Non-pigmented ciliary epithelial cell (primary cell): ENCODE data around the gene COLEC11.
"Not testable (repeated sequence)": the region's sequence is repeated elsewhere in the genome, so short reads cannot be mapped to it uniquely, and the experiment has no call there.

Experiments used
- DNase-seq: peaks from one replicate; pipeline ENCODE4 v3.0.0-alpha.2; 2010; ENCODE audit warnings: low read depth

Gene COLEC11

DNA sequence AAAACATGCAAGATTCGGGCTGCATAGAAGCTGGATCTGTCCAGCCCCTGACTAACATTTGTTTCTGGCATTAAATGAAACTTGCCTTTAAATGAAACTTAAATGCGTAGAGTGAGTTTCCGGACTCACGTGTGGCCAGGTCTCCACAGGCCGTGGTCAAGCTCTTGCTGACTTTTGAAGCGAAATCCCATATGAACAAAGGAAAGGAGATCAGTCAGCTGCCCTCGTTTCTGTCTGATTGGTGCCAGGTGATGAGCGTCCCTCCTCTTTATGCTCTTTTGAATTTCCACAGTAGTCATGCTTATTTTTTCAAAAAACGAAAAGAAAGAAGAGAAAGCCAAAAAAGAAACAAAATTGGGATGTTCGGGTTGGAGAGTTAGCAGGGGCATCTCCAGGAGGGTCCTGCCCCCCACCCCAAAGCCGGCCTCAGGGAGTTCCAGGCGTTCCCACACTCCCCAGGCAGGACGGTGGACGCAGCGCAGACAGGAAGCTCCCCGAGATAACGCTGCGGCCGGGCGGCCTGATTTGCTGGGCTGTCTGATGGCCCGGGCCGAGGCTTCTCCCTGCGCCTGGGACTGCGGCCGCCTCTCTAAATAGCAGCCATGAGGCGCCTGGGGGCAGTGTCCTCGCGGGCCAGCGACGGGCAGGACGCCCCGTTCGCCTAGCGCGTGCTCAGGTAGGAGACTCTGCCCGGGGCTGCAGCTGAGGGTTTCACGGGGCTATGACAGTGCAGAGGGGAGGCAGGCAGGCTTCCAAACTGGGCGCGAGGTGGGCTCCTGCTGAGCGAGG is at the start of gene COLEC11:
Gene COLEC11 (plus strand): TSS at position 620 of the 789 bp plus-strand sequence. CDS start 9,229 bp downstream, outside the sequence.
- DNase-seq, result no peak

- no peak for DNase-seq
Observed at GRCh38 chr2:3545788-3546478, 49.0 kb upstream of the COLEC11 start.

DNA sequence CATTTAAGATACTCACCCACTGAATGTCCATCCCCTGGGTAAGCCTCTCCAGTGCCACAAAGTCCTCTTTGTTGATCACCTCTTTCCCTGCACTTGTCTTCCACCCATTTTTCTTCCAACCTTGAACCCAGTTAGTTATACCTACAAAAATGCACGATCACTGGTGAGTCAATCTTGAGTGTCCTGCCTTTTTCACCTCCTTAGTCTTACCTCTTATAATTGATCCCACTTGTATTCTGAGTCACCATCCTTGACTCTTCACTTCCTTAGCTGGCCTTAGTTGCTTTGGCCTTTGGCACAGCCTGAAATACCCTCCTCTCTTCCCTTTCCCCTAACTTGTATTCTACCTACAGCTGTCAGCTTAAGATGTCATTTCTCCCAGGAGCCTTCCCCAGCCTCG is 47.0 kb upstream of the COLEC11 start:
- DNase-seq, result no peak

DNA sequence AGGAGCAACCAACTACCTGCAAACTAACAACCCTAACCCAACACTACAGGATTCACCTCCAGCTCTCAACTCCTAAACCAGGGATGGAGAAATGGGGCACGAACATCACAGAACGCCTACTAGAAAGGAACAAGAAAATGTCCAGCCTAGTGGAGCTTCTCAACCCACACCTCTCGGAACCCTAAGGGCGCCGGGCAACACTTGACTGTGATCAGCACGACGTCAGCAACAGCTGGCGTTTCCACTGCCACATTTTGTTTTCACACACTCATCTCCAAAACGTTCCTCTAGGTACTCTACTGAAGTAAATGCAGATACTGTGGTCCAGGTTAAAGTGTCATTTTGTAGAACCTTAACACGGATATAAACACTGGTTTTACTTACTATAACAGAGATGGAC is 41.0 kb upstream of the COLEC11 start:
- no peak for DNase-seq

GRCh38 chr2:3557639-3558204 is 37.2 kb upstream of the COLEC11 start:
- no peak for DNase-seq

DNA sequence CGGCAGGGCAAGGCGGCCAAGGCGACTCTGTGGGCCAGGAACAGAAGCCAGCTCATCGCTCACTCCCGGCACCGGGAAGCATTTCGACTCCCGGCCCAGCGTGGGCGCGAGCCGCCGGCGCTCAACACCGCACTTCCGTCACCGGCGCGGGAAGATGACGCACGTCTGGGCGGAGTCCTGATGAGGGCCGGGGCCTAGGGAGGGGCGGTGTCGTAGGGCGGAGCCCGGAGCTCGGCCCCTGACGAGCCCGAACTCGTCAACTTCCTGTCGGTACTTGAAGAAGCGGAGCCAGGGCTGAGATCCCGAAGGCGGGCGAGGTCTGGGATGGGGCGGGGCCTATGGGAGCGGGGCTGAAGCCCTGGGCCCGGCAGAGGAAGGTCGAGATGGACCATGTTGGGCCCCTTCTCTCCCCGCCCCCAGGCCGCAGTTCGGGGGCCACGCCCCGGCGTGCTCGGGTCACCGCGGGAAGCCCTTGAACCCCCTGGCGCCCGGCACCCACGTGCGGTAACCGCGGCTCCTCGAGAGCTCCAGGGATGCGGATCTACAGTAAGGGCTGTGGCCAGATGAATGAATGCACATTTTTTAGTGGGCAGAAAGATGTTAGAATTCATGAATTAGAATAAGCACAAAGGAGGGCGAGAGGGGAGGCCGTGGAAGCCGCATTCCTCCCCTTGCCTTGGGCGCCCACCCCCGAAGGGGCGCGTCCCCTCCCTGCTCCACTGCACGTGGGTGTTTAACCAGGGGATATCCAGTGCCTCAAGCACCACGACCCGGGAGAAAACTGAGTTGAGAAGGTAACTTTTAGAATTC is 36.5 kb upstream of the COLEC11 start, which contains the start of gene RNASEH1:
Gene RNASEH1 (minus strand): TSS at position 129 of the 810 bp plus-strand sequence. CDS start 73 bp downstream, at position 56.
- DNase-seq, result peak; percentile 92

DNA sequence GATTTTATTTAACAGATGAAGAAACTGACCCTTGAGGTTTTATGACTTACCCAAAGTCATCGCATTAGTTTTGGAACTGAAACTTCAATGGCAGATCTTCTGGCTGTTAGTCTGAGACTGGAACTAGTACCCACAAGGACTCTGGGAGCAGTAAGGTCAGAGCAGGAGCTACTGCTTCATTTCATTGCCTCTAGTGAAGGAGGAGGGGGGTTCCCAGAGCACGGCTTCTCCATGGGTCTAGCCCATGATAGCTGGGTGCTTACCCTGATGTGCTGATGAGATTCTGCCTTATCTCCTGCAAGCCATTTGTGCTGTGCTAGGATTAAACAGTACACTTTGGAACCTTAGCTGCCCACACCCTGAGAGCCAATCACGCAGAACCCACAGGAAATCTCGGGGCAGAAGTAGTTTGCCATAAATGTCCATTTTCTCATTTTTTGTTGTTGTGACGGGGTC is 31.4 kb upstream of the COLEC11 start:
- no peak for DNase-seq

DNA sequence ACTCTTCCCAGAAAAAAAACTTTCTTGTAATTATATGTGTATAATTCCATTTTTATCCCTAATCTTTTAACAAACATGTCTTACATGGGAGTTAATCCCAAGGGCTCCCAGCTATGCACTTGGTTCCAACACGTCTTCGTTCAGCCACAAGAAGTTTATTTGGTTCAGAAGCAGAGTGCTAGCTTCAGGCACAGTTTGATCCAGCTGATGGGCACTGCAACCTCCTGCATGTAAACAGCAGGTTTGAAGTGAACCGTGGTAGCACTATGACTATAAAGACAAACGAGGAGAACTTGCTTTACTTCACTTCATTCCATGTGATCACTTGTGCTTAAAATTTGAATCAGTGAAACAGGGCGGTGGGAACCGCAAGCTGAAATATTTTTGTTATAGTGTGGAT is 29.8 kb upstream of the COLEC11 start:
- DNase-seq, result no peak

- no peak for DNase-seq
Observed at GRCh38 chr2:3566806-3567205, 28.1 kb upstream of the COLEC11 start.

DNA sequence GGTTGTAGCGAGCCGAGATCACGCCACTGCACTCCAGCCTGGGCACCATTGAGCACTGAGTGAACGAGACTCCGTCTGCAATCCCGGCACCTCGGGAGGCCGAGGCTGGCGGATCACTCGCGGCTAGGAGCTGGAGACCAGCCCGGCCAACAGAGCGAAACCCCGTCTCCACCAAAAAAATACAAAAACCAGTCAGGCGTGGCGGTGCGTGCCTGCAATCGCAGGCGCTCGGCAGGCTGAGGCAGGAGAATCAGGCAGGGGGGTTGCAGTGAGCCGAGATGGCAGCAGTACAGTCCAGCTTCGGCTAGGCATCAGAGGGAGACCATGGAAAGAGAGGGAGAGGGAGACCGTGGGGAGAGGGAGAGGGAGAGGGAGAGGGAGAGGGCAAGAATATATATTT is 25.3 kb upstream of the COLEC11 start:
- not testable (repeated sequence) for DNase-seq

DNA sequence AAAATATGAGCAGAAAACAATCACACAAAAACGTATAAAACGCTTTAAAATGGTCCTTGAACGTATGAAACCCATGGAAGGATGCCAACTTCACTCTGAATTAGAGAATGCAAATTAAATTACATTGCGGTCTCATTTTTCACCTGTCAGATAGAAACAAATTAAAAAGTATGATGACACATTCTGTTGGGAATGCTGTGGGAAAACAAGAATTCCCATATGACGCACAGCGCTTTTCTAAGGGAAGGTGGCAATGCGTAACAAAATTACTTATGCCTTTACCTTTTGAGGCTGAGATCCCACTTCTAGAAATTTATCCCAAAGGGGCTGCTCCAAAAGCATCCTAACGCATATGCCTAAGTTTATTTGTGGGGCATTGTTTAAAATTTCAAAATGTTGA is 23.6 kb upstream of the COLEC11 start:
- DNase-seq, result no peak

- DNase-seq, result no peak
Observed at GRCh38 chr2:3572620-3573019, 22.3 kb upstream of the COLEC11 start.

DNA sequence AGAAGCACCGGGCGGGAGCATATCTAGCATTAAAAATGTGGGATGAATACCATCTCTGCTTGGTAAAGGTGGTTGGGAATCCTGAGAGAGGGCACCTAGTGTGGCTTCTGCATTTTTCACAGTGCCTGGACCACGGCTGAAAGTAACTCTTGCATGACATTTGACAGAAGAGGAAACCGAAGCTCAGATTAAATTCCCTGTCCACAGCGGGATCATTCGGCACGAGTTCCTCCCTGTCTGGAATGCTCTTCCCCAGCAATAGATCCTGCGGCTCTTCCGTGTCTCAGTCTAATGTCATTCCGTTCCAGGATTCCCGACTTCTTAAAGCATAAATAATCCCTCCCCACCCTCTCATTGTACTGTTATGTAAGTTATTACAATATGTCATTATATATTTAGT is 20.8 kb upstream of the COLEC11 start:
- DNase-seq, result no peak

DNA sequence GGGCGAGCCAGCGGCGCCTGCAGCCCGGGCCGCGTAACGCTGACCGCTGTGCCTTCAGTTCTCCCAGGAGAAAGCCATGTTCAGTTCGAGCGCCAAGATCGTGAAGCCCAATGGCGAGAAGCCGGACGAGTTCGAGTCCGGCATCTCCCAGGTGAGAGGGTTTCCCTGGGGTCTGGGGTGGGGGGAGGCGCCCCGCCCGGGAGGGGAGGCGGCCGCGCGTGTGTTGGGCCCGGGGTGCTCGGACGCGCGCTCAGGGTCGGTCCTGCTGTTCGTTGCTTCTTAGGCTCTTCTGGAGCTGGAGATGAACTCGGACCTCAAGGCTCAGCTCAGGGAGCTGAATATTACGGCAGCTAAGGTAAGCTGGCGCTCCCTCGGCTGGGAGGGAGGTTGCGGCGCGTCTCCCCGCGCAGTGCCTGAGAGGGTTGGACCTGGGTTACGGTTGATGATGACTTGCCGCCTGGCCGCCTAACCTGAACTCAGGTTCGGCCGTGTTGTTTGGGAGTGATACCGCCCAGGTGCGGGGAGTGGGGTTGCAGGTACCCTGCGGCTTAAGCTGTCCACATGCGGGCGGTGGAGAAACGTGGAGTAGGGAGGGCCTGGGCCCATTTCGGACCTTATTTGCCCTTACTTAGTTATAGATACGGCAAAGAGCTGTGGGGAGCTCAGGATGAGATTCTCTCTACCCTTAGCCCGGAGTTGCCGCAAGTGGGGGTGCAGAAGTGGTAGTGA is 19.2 kb upstream of the COLEC11 start:
- no peak for DNase-seq

- DNase-seq, result not testable (repeated sequence)
Observed at GRCh38 chr2:3576263-3576630, 18.7 kb upstream of the COLEC11 start.

- no peak for DNase-seq
Observed at GRCh38 chr2:3578987-3579386, 15.9 kb upstream of the COLEC11 start.

GRCh38 chr2:3580449-3580848 is 14.5 kb upstream of the COLEC11 start:
- DNase-seq, result no peak

GRCh38 chr2:3581367-3582262 is 13.3 kb upstream of the COLEC11 start:
- DNase-seq, result no peak

- DNase-seq, result no peak
Observed at GRCh38 chr2:3584076-3584475, 10.8 kb upstream of the COLEC11 start.

GRCh38 chr2:3584608-3585260 is 10.2 kb upstream of the COLEC11 start:
- DNase-seq, result no peak
